Calu3 (cell line): ENCODE data around the gene RASA1. TPM values are rescaled to one million over a fixed set of nuclear protein-coding genes. Genes with fewer than 3 reads are reported as not detected.
A peak's percentile ranks its signal among the peaks of the same experiment; 100 is the strongest.

ENCODE experiments used
- BruUV-seq: library from RNA; stranded (reverse); fragments of 400-500 nt; replicated peaks from 2 replicates; lab custom pipeline; 2021; lab: Mats Ljungman, UMichigan
- CTCF ChIA-PET: fragments of 300-600 bp; sonication (Branson Sonifier 250); formaldehyde crosslinking; loops from one replicate; lab custom pipeline; 2022; ENCODE audit warnings: antibody characterized with exemption; lab: Charles Lee
- DNase-seq: peaks from one replicate; pipeline ENCODE4 v3.0.0; 2022
- H3K27ac Mint-ChIP-seq: one replicate; pipeline ENCODE4 v1.8.0; 2022; ENCODE audit warnings: mixed read lengths; ENCODE audit not compliant: unreplicated experiment
- H3K27me3 Mint-ChIP-seq: one replicate; pipeline ENCODE4 v1.8.0; 2022; ENCODE audit warnings: mixed read lengths; ENCODE audit not compliant: unreplicated experiment
- H3K36me3 Mint-ChIP-seq: one replicate; pipeline ENCODE4 v1.8.0; 2022; ENCODE audit warnings: mild to moderate bottlenecking, moderate library complexity, mixed read lengths; ENCODE audit not compliant: insufficient read depth, unreplicated experiment
- H3K4me1 Mint-ChIP-seq: one replicate; pipeline ENCODE4 v1.8.0; 2022; ENCODE audit warnings: mild to moderate bottlenecking, low read depth, mixed read lengths; ENCODE audit not compliant: unreplicated experiment
- H3K4me3 Mint-ChIP-seq: one replicate; pipeline ENCODE4 v1.8.0; 2022; ENCODE audit warnings: mild to moderate bottlenecking, low read depth, moderate library complexity, mixed read lengths; ENCODE audit not compliant: unreplicated experiment
- H3K9me3 Mint-ChIP-seq: one replicate; pipeline ENCODE4 v1.8.0; 2022; ENCODE audit warnings: low read depth, mixed read lengths; ENCODE audit not compliant: unreplicated experiment
- CTCF ChIP-seq: fragments of 200-600 bp; IDR thresholded peaks from one replicate; pipeline ENCODE4 v1.8.0; 2022; ENCODE audit warnings: antibody characterized with exemption; ENCODE audit not compliant: unreplicated experiment
- intact Hi-C: fragments of 100-400 bp; cut with micrococcal nuclease; formaldehyde crosslinking; loops from one replicate; pipeline ENCODE4 v1.10.0; 2022; ENCODE audit not compliant: unreplicated experiment
- total RNA-seq: library from RNA; stranded (reverse); gene quantifications from 2 replicates; pipeline ENCODE4 v1.2.3, GENCODE V29; 2022

The RASA1 gene
- total RNA-seq, 1 experiment from 2014 or later = 193 TPM

- CTCF ChIA-PET = no interaction called here
Measured at GRCh38 chr5:87311405-87312279, 44.0 kb downstream of the RASA1 start.

GRCh38 chr5:87313216-87313615 lies 45.5 kb downstream of the RASA1 start:
- BruUV-seq = no TSS peak
- H3K4me3 Mint-ChIP-seq = no peak overlapping the region

More at GRCh38 chr5:87311405-87312279, 44.0 kb downstream of the RASA1 start:
- no peak for DNase-seq
- H3K27me3 Mint-ChIP-seq = no peaks in the 10 kb centered on the region
- peaks cover 71% of the 10 kb centered on the region for H3K36me3 Mint-ChIP-seq
- H3K9me3 Mint-ChIP-seq = no peaks in the 10 kb centered on the region
- no peak for TF ChIP-seq CTCF
- H3K4me3 Mint-ChIP-seq = no peak overlapping the region
- intact Hi-C loops = no loop called here
- H3K4me1 Mint-ChIP-seq = peaks cover 33% of the 10 kb centered on the region
- BruUV-seq = no TSS peak
- peak overlapping the region; percentile 16 for H3K27ac Mint-ChIP-seq

GRCh38 chr5:87319469-87319868 lies 51.8 kb downstream of the RASA1 start:
- CTCF ChIA-PET = no interaction called here
- H3K27ac Mint-ChIP-seq = peak overlapping the region; percentile 11
- TF ChIP-seq CTCF = no peak
- H3K36me3 Mint-ChIP-seq = peaks cover 68% of the 10 kb centered on the region
- peaks cover 50% of the 10 kb centered on the region for H3K4me1 Mint-ChIP-seq
- H3K27me3 Mint-ChIP-seq = no peaks in the 10 kb centered on the region
- DNase-seq = no peak
- peaks cover 4% of the 10 kb centered on the region for H3K9me3 Mint-ChIP-seq
- no peak overlapping the region for H3K4me3 Mint-ChIP-seq
- no TSS peak for BruUV-seq
- intact Hi-C loops = no loop called here

More at GRCh38 chr5:87313216-87313615, 45.5 kb downstream of the RASA1 start:
- Mint-ChIP-seq H3K27ac (peak overlapping the region; percentile 21), H3K27me3 (no peaks in the 10 kb centered on the region), H3K4me1 (peaks cover 38% of the 10 kb centered on the region), H3K9me3 (peaks cover 3% of the 10 kb centered on the region), H3K36me3 (peaks cover 70% of the 10 kb centered on the region)
- intact Hi-C loops = no loop called here
- CTCF ChIA-PET = interaction anchor here (1.0 kb wide), 1 partner anchor 10 kb away, joined by 3 read pairs; no protein-coding TSS in a partner anchor
- no peak for TF ChIP-seq CTCF
- no peak for DNase-seq

GRCh38 chr5:87321605-87322004 lies 53.9 kb downstream of the RASA1 start:
- Mint-ChIP-seq H3K27ac (no peak overlapping the region), H3K36me3 (peaks cover 79% of the 10 kb centered on the region), H3K27me3 (no peaks in the 10 kb centered on the region), H3K4me1 (peaks cover 68% of the 10 kb centered on the region), H3K4me3 (no peak overlapping the region), H3K9me3 (peaks cover 4% of the 10 kb centered on the region)
- CTCF ChIA-PET = no interaction called here
- TF ChIP-seq CTCF = no peak
- BruUV-seq = no TSS peak
- intact Hi-C loops = no loop called here
- DNase-seq = no peak
